ENCODE measurements around the gene TNS1.

TNS1 gene

DNA sequence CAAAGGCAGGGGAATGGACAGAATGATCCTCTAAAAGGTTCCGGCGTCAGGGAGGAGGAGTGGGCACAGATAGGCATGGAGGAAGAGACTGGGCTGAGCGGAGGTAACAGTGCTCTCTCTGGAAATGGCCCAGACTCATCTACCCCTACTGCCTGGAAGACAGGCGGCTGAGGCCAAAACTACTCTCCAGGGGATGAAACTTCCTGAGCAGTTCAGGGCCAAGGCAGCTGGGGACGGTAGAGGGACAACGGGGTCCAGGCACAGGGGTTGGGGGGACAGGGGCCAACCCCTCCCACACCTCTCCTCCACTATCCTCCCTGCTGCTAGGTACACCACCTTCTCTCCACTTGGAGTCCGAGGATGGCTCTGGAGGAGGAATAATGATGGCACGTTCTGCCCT is 94.3 kb downstream of the TNS1 start:
- DNase-seq, result no peak

DNA sequence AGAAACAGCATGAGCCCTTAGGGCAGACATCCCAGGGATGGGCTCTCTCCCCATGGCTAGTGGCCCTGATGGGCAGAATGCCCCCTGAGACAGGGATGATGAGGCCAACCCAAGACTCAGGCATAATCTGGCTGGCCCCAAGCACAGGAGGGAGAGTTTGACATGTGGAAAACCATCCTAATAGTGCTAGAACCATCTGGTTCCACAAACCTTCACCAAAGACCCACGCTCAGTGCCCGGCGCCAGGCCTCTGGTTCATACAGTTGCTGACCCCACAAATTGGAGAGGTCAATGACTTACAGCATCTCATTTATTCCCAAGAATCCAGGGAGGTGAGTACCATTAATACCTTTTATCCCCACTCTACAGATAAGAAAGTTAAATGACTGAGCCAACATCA is 95.5 kb downstream of the TNS1 start:
- DNase-seq, result no peak

DNA sequence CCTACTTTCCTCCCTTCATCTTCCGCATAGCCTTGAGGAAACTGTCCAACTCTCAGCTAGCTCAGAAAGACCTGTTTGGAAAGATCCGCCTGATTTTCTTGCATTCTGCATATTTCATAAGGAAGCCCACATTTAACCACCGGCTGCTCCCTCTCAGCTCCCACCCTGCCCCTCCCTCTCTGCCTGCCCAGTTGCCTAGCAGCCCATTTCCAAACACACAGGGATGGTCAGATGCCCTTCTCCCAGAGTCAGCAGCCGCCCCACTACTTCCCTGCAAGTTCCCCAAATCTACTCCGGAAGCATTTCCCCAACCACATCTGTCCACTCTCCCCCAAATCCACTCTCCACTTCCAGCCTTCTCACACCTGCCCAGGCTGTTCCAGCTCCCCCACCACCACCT is 96.0 kb downstream of the TNS1 start:
- DNase-seq, result no peak

DNA sequence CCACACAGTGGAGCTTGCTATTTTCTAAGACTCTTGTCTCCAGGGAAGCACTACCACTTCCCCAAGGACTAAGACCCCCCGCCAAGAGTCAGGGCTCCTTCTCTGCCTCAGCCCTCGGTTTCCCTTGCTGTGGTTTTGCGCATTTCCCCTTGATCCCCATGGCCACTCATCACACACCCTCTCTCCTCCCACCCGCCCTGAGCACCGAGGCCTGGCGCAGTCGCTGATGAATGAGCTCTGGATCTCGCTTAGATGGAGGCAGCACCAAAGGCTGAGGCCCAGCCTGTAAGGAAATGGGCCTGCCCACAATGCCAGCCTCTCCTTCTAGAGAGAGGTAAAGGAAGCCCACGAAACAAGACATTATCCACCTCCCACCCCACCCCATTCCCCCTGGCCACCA is 96.9 kb downstream of the TNS1 start:
- DNase-seq, result no peak

DNA sequence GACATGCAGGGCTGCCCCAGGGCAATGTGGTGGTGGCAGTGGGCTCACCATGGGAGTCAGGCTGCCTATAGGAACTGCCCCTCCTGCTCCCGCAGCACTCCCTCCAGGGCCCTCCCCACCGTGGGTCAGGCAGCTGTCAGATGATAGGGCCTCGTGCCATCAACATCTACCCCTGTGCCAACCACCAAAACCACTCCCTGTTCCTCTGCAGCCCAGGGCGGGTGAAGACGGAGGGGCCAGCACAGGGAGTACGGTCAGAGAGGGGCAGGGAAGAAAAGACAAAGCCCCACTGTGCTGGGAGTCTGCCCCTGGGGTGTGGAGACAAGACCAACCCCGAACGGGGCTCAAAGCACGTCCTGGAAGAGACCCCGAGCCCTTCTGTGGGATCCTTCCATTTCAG is 97.4 kb downstream of the TNS1 start:
- no peak for DNase-seq

DNA sequence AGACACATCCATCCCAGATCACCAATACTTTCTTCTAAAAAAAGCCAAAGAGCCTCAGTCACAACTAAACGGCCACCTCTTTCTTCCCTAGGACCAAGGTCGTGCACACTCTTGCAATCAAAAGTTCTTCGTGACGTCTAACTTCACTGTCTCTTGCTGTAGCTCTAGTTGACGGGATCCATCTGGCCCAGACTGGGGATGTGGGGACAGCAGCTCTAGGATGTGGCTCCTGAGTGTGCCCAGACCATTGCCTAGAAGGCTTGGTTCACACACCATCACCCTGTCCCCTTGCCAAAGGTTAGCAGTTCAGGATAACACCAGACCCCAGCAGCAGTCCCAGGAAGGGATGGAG is 98.2 kb downstream of the TNS1 start:
- DNase-seq, result no peak

DNA sequence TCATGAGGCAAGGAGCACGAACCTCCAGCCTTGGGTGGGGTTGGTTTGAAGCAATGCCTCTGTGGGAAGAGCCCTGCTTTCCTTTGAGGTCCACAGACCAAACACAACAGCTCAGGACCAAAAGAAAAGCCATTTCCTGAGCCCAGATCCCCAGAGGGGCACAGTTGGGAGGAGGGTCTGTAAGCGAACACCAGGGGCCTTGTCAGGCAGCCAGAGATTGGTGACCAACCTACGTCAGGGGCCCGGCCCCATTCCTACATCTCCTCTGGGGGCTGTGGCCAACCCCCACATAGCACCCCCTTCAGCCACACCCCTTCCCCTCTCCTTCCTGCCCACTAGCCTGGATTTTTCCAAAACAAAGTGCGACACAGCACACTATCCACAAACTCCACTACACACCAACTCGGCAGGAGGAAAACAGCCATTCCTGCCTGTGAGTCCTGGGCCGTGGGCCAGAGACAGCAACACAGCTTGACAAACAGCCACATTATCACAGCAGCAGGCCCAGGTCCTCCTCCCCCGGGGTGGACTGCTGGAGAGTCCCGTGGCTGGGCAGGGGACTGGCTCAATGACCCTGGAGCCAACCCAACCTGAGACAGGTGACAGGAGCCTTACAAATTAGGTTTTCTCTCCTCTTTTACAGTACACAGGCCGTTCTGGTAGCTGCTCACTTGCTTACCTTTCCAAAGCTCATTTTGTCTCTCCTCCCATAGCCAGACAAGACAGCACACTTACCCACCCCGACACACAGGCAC is 98.8 kb downstream of the TNS1 start:
- DNase-seq, result no peak

DNA sequence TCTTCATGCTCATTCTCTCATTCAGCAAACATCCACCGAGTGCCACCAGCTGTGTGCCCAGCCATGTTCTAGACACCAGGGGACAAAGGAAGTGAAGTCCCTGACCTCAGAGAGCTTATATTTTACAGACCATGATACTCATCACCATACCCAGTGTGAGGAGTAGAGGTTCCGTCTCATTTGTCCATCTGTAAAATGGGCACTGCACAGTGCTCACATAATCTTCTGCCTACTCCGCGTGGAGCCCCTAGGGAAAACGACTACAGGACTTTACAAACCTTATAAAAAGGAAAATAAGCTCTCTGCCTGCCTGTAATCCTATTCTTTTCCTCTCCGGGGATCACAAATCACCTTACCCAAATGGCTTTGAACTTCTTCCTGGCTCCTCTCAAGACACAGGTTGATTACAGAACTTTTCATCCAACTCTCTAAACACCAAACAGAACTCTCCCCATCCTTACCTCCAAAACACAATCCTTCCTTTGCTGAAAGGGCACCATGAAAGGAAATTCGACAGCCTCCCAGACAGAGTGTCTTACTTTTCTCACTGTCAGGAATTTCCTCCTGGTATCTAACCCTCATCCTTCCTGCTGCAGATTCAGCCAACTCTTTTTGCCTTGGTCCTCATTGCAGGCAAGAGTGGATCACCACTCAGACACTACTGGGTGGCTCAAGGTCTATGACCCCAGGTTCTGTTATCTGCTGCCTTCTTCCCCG is 99.5 kb downstream of the TNS1 start:
- DNase-seq, result no peak

DNA sequence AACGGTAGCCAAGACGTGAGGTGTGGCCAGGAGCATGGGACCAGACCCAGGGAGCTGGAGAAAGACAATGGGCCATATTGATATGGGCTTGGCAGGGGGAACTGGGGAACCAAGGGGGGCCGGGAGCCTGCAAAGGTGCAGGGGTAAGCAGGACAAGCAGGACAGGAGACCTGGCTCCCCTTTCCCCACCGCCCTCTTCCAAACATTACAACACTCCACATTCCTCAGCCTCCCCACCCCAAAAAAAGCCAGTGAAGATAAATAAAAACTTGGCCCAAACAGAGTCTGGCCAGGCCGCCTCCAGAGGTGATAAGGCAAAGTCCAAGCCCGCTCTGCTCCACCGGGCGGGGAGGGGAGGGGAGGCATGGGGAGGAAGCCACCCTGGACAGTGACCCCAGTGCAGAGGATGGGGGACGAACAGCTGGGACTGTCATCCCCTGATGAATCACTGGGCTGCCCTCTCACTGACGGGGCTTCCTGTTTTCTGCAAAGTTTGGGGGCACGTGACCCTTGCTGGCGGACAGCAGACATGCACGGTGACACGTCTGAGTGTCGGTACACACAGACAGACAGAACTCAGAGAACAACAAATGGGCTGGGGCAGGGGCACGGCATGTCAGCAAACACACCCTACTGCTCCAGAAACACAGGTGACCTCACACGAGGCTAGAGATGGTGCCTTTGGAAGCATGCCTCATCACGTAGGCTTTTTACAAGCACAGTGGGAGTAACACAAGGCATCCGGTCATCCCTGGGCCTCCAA is 100.2 kb downstream of the TNS1 start:
- DNase-seq, result no peak

DNA sequence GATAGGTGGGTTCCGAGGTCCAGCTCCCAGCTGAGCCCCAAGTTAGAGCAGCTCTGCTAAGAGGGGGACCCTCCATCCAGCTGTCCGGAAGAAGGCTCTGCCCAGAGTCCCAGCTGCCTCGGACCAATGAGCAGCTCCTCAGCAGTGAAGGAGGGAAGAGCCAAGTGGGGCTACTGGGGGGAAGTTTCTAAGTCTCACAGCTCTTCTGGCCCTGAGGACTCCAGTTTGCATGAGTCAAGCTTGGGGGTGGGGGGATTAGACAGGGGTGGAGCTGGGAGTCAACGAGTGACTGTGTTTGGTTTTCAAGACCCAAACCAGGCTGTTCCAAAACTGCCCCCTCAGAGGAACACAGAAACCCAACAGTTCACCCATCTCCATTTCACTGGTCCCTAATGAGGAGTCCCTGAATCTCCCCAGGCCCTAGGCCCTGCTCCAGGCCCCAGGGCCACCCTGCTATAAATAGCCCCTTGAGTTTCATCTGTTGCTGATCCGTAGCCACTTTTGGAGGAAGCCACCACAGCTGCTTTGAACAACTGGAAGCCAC is 100.9 kb downstream of the TNS1 start:
- DNase-seq, result no peak

DNA sequence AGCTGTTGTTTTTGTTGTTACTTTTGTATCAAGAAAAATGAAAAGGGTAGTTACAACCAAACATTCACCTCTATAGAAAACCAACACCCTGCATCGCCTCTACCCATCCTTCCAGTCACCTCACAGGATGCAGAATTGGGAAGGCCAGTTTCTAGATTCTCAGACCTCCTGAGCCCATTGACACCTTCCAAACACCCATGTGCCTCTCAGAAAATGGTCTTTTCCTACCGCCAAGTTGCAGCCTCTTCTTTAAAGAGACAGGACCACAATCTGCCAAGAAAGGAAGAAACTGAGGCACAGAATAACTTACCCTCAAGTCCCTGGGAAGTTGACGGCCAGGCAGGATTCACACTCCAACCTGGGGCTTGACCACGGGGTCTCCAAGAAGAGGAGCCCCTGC is 101.4 kb downstream of the TNS1 start:
- no peak for DNase-seq

DNA sequence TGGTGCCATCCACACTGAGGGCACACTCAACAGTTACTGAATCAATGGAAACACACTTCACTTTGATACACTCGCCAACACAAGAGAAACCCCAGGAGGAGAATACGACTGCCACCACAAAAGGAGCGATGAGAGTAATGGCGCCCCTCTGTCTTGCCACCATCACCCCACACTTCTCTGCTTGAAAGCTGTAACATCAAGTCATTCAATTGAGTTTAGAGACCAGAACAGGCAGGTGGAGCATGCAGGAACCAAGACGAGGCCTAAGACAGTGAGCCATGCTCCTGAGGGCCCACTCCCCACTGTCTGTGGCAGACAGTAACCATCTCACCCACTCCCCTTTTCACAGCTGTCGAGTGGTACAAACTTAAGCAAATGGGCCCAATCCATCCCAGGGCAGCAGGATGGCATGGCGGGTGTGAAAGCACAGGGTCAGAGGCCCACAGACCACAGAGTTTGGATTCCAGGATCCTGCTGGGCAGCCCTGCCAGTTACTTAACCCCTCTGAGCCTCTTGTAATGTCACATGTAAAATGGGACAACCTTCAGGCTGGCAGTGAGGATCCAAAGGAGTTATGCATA is 101.9 kb downstream of the TNS1 start:
- DNase-seq, result no peak

DNA sequence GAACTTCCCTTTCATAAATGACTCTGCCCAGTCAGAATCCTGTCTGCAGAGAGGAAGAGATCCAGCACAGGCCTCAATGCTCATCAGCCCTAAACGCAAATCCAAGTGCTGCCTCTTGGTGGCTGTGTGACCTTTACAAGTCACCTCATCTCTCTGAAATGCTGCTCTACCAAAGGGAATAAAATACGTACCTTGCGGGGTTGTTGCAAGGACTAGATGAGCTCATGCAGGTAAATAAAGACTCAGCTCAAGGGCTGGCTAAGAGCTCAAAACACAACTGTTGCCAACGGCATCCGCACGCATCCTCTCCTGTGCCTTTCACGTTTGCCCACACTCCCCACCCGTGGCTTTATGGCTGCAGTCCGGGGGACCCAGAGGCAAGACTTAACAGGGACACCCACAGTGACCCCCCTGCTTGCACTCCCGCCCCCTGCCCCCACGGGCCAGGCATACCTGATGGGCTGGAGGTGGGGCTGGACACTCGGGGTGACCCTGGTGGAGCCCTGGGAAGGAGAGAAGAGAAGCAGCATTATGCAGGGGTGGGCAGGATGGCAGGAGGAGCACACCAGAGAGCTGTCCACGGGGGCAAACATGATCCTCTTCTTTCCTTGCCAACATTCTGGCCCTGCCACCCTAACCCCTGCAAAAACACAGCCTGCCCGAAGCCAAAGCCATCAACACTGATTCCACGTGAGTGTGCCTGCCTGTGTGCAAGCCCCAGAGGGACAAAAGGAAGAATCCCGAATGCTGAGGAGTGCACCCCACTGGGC is 102.6 kb downstream of the TNS1 start:
- DNase-seq, result no peak

DNA sequence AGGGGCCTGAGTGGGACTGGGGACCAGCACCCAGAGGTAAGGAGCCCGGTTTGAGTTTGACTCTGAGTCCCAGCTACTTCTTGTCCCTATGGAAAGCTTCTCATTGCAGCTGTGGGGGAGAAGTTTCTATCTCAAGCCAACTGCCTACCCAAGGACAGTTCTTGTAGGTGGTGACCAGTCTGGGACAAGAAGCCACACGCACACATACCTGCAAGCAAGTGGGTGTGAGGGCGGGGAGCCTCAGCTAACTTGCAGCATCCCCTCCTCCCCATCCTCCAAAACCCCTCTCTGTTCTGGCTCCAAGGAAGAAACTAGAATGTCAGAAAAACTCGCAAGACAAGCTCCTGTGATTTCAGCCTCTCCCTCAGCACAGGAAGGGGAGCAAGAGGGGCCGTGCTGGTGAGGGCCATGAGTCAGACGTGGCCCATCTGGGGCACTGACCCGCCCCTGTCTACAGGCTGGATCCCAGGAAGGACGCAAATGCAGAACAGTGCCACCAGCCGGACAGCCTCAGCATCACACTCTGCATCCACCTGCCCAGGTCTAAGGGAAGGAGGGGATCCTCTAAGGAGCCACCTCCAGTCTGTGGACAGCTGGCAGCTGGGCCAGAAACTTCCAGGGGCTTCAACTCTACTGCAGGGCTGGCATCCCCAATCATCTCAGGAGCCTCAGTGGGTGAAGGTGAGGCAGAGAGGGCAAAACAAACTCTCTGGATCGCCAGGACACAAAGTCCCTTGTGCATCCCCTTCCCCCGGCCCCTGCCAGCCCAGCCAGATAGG is 103.4 kb downstream of the TNS1 start:
- DNase-seq, result no peak

DNA sequence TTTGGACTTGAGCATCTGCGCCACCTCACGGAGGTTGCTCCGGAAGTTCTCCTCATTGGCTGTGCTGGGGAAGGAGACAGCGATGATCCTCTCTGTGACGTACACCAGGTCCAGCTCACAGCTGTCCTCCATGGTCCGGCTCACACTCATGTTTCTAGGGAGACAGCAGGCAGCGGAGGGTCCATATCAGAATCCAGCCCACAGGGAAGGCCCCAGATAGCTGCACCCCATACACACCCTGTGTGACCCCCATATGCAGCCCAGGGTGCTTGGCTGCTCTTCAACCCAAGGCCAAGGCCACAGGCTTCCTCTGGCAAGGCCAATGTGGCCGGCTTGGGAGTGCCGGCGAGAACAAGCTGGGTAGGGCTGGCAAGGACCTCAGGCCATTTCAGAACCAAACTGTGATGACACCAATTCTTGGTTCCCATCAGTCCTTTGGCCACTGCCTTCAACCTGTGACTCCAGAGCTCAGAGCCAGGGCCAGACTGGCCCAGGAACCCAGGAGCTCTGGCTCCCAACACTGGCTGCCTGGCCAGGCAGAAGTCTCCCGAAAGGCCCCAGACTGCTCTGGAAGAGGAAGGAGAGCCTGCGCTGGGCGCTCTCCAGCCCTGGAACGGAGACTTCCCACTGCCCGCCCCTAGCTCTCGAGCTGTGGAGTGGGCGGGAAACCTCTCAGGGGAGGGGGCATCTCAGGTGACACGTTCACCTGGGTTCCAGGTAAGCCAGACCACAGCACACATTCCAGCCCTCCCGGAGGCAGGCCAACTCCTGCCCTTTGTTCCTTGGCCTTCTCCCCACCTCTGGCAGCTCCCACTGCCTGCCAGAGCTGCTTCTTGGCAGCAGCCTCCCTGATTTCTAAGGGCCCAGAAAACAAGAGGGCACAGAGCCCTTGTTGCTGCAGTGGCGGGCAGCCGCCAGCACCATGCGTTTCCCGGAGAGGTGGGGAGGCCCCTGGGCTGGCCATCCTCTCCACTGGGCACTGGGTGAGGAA is 104.7 kb downstream of the TNS1 start:
- DNase-seq, result no peak

DNA sequence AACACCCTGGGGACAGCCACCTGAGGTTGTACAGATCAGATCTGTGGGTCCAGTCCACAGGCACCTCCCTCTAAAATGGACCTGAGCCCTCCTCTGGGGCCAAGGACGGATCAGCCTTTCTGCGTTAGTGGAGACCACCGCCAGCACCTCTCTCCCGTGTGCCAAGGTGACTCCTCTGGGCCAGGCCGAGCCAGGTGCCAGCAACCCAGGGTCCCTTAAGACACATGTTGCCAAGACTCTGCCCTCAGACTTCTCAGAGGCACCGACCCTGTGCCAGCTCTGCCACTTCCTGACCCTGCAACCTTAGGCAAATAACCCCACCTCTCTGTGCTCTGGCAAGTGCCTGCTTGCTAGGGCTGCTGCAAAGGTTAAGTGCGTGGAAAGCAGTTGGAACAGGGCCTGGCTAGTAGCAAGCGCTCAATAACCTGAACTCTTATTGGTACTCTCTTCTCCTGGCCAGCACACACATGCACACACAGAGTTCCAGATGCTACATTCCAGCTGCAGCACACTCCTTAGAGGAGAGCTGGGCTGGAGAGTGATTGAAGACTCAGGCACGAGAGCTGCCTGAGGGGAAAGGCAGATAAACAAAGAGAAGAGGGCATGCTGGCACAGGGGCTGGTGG is 105.6 kb downstream of the TNS1 start:
- no peak for DNase-seq

DNA sequence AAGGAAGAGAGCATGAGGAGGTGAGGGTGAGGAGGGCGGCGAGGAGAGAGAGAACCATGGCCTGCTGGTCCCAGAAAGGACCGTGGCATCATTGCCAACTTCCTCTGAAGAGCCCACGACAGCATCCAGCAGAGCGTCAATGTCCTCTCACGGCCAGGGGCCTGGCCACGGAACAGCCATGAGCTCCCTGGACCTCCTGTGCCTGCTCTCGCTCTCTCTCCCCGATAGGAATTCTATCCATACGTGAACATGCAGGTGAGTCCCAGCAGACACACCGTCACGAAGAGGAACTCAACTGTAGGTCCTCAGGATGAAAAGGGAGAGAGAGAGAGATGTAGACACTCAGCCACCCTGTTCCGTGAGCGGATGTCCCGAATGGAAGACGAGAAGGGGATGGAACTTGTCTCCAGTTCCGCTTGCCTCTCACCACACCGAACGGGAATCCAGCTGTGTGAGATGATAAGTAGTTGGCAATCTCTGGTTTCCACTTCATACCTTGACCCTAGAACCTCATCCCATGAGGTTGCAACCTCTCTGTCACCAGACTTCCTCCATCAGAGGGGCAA is 107.6 kb downstream of the TNS1 start:
- no peak for DNase-seq

DNA sequence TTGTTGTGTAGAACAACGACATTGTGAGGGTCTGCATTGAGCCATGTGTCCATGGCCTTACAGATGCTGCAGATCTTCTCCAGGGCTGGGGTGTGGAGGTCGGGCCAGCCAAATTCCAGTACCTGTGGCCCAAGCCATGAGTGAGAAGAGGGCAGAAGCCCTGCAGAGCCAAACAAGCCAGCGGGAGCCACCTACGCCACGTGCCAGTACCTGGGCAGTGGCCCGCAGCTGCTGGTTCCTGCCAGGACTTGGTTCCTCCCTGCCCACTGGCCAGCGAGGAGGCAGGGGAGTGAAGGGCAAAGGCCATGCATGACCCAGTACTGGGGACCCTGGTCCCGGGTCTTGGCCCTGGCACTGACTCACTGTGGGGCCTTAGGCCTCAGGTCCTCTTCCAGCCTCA is 109.4 kb downstream of the TNS1 start:
- DNase-seq, result no peak

DNA sequence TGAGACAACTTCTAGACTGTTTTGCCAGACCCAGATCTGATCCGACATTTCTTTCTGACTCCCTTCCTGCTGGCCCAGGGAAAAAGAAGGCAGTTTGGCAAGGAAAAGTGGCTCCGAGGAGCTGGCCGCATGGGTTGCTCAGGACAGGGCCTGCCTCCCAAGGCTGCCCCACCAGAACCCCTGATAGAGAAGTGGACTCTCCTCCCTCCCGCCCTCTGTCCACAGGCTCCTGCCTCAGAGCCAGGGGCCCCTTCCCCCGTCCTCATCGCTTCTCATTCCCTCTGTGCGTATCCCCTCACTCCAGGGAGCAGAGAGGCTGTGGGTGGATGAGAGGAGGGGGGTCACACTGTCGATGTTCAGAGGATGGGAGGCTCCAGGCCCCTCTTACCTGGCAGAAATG is 110.2 kb downstream of the TNS1 start:
- DNase-seq, result no peak

DNA sequence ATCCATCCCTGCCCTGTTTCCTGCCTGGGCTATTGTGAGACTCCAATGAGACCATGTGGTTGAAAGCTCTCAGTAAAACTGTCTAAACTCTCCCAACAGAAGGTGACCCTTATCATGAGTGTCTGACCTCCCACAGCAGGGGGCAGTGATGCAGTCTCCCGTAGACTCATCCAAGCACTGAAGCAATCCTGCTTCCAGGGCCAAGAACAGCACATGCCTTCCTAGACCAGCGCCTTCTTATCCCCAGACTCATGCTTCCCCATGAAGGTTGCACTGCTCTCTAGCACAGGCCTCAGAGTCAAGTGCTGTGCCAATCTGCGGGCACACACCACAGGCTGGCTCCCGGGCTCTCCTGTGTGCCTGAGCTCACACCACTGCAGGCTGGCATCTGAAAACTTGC is 112.3 kb downstream of the TNS1 start:
- DNase-seq, result no peak
